BLaER1 (cell line): ENCODE measurements around the gene GNL2.

ENCODE experiments used
- H3K27ac ChIP-seq: shearing (Covaris generic); formaldehyde crosslinking; 2 replicates; pipeline ENCODE4 v1.8.1; 2022
- H3K27me3 ChIP-seq: shearing (Covaris generic); formaldehyde crosslinking; 2 replicates; pipeline ENCODE4 v1.8.1; 2022
- H3K36me3 ChIP-seq: shearing (Covaris generic); formaldehyde crosslinking; 2 replicates; pipeline ENCODE4 v1.8.1; 2022
- H3K4me1 ChIP-seq: shearing (Covaris generic); formaldehyde crosslinking; 2 replicates; pipeline ENCODE4 v1.8.1; 2022
- H3K4me2 ChIP-seq: shearing (Covaris generic); formaldehyde crosslinking; 2 replicates; pipeline ENCODE4 v1.8.1; 2022
- H3K4me3 ChIP-seq: shearing (Covaris generic); formaldehyde crosslinking; 2 replicates; pipeline ENCODE4 v1.8.1; 2022
- H3K9ac ChIP-seq: shearing (Covaris generic); formaldehyde crosslinking; 2 replicates; pipeline ENCODE4 v1.8.1; 2022
- H3K9me3 ChIP-seq: shearing (Covaris generic); formaldehyde crosslinking; 2 replicates; pipeline ENCODE4 v1.8.1; 2022
- H4K20me1 ChIP-seq: shearing (Covaris generic); formaldehyde crosslinking; 2 replicates; pipeline ENCODE4 v1.8.1; 2022
- Cebpa-rat ChIP-seq: shearing (Covaris generic); IDR thresholded peaks from 2 replicates; pipeline ENCODE4 v1.8.1; 2022

Gene GNL2

DNA sequence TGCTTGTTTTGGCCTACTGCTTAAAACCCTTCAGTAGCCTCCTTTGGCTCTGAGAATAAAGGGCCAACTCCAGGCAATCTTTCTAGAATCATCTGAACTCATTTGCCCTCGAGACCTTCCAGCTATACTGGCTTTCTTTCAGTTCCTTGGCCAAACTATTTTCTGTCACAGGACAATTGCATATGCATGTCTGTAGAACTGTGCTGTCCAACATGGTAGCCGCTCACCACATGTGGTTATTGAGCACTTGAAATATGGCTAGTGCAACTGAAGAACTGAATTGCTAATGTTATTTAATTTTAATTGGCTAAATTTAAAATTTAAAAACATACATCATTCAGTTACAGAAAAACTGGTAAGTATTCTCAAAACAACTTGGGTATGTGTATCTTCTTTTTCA lies 14.3 kb upstream of the GNL2 start:
- Histone ChIP-seq H3K4me2 (no peak overlapping the region), H3K9ac (no peak overlapping the region), H4K20me1 (no peaks in the 10 kb centered on the region), H3K27me3 (no peaks in the 10 kb centered on the region), H3K4me3 (no peak overlapping the region), H3K27ac (no peak overlapping the region), H3K9me3 (no peaks in the 10 kb centered on the region), H3K4me1 (no peaks in the 10 kb centered on the region), H3K36me3 (no peaks in the 10 kb centered on the region)
- no peak for TF ChIP-seq Cebpa-rat

DNA sequence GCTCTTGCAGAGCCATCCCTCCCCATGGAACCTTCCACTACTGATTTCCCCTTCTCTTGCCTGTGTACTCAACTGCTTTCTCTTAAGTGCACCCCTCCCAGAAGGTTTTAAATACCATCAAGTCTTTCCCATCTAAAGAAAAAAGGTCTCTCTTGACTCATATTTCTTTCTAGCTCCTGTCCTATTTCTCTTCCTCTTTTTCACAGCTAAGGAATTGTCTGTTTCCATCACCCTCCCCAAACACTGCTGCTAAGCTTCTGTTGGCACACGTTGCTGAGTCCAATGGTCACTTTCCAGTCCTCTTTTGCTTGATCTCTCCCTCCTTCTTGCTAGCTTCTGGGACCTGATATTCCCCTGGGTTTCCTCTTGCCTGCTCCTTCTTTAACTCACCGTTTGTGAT lies 13.3 kb upstream of the GNL2 start:
- no peak overlapping the region for H3K4me2 ChIP-seq
- no peaks in the 10 kb centered on the region for H3K9me3 ChIP-seq
- TF ChIP-seq Cebpa-rat = no peak
- H3K4me3 ChIP-seq = no peak overlapping the region
- no peak overlapping the region for H3K9ac ChIP-seq
- H3K27me3 ChIP-seq = no peaks in the 10 kb centered on the region
- no peaks in the 10 kb centered on the region for H3K36me3 ChIP-seq
- no peaks in the 10 kb centered on the region for H4K20me1 ChIP-seq
- no peaks in the 10 kb centered on the region for H3K4me1 ChIP-seq
- H3K27ac ChIP-seq = no peak overlapping the region

DNA sequence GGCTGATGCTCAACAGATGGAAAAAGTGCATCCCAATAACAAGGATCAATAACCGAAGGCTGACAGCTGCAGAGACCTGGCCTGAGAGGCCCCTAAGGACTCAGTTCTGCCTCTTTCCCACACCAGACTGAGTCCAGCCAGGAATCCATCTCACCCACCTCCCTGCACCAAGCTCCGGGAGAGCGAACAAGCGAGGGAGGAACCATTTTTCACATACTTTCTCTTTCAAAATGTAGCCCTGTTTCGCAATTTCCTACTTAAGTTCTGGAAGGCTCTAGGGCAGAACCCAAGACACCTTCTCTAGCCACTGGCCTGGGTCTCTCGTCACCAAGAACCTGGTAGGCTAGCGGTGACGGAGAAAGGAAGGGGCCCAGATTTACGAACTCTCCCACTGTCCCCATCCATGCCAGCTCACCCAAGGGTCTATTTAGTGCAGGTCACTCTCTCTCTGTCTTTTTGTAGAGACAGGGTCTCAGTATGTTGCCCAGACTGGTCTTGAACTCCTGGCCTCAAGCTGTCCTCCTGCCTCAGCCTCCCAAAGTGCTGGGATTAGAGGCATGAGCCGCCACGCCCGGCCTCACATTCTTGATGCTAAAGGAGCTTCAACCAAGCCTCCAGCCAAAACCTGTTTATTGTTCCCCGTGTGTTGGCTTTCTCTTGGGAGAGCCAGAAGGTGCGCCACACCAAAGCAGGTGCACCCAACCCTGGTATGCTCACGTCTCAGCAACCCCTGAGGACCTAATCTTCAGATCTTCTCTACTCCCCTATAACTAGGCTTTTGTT lies 10.9 kb upstream of the GNL2 start:
- no peaks in the 10 kb centered on the region for H4K20me1 ChIP-seq
- no peak overlapping the region for H3K27ac ChIP-seq
- H3K9me3 ChIP-seq = no peaks in the 10 kb centered on the region
- no peak overlapping the region for H3K4me2 ChIP-seq
- no peak overlapping the region for H3K4me3 ChIP-seq
- H3K36me3 ChIP-seq = no peaks in the 10 kb centered on the region
- H3K9ac ChIP-seq = no peak overlapping the region
- TF ChIP-seq Cebpa-rat = no peak
- no peaks in the 10 kb centered on the region for H3K4me1 ChIP-seq
- no peaks in the 10 kb centered on the region for H3K27me3 ChIP-seq

DNA sequence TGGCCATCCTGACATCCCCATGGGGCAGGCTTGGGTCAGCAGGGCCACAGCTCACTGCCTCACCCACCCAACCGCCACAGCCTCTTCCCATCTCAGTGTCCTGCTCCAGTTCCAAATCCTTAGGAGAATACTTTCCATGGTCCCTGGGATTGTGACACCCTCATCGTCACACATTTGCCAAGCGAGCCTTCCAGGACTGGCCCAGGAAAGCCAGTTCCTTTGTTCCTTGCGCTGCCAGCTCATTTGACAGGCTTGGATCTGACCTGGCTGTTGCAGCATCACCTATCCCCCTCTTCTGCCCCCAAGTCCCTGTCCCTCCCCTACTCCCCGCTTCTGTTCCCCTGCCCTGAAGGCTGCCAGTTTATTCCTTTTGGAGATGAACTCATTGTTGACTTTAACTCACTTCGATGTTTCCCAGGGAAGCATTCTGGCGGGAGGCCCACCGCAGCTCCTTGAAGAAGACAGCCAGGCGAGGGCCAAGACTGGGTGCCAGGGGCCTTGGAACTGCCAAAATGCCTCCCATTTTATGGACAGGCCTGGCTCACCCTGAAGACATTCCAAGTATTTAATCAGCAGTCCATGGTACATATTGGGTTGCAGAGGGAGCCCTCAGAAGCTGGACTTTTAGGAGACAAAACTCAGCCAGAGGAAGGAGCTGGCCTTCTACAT lies 10.2 kb upstream of the GNL2 start:
- H3K27ac ChIP-seq = no peak overlapping the region
- no peaks in the 10 kb centered on the region for H3K4me1 ChIP-seq
- no peaks in the 10 kb centered on the region for H4K20me1 ChIP-seq
- no peak for TF ChIP-seq Cebpa-rat
- H3K9ac ChIP-seq = no peak overlapping the region
- H3K27me3 ChIP-seq = no peaks in the 10 kb centered on the region
- no peaks in the 10 kb centered on the region for H3K36me3 ChIP-seq
- H3K4me3 ChIP-seq = no peak overlapping the region
- no peaks in the 10 kb centered on the region for H3K9me3 ChIP-seq
- H3K4me2 ChIP-seq = no peak overlapping the region

DNA sequence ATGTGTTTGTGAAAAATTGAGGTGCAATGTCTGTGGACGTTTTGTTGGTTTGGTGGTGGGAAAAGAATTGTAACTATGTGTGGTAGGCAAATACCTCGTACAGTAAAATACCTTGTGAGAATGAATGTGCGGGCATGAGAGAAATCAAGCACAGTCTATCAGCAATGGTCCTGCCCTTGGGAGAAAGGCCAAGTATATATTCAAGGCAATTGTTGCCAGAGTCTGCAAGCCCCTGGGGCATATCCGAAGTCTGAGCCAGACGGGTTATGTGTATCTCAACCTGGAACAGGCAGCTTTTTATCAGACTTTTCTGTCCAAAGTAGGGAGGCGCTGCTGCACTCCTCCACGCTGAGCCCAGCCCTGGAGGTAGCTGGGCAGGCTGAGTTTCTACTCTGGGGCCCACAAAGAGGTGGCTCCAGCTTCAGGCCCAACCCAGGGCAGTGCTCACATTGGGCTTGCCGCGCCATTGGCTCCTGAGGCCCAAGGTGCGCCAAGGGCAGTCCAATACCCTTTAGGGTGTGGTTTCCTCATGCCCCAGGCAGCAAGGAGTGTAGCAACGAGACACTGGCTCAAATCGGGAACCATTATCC lies 9.4 kb upstream of the GNL2 start:
- Histone ChIP-seq H3K9ac (no peak overlapping the region), H3K27ac (no peak overlapping the region), H3K4me2 (no peak overlapping the region), H4K20me1 (no peaks in the 10 kb centered on the region), H3K4me3 (no peak overlapping the region), H3K27me3 (no peaks in the 10 kb centered on the region), H3K9me3 (no peaks in the 10 kb centered on the region), H3K36me3 (no peaks in the 10 kb centered on the region), H3K4me1 (no peaks in the 10 kb centered on the region)
- no peak for TF ChIP-seq Cebpa-rat

DNA sequence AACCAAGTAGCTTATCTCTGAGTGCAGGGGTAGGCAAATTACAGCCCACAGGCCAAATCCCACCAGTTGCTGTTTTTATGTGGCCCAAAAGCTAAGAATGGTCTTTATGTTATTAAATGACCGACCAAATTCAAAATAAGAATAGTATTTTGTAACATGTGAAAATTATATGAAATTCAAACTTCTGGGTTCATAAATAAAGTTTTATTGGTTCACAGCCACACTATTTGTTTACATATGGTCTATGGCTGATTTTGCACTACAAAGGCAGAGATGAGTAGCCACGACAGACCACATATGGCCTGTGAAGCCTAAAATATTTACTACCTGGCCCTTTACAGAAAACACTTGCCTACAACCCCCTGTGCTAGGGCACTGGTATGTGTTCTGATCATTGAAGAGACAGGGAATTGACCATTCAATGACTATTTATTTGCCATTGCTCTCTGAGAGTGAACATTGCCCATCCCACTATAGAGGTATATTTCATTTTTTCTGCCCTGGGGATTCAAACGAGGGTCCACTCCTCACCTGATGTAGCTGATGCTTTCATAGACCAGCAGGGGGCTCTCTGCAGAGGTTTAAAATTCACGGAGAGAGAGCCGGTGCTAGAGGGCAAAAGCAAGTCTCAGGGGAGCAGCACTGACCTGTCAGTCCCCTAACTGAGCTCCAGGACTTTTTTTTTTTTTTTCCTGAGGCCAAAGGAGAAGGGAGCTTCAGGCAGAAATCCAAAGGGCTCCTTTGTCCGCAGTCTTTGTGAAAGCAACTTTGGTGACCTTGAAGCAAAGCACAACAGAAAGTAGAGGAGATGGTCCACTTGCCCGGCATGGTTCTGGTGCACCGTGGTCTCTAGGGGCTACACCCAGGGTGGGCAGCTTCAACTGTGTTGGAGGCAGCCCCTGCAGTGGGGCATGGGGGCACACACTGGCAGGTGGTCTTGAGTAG lies 7.3 kb upstream of the GNL2 start:
- Histone ChIP-seq H4K20me1 (no peaks in the 10 kb centered on the region), H3K4me2 (no peak overlapping the region), H3K4me3 (no peak overlapping the region), H3K4me1 (no peaks in the 10 kb centered on the region), H3K36me3 (no peaks in the 10 kb centered on the region), H3K27ac (no peak overlapping the region), H3K9ac (no peak overlapping the region), H3K9me3 (no peaks in the 10 kb centered on the region), H3K27me3 (no peaks in the 10 kb centered on the region)
- no peak for TF ChIP-seq Cebpa-rat

DNA sequence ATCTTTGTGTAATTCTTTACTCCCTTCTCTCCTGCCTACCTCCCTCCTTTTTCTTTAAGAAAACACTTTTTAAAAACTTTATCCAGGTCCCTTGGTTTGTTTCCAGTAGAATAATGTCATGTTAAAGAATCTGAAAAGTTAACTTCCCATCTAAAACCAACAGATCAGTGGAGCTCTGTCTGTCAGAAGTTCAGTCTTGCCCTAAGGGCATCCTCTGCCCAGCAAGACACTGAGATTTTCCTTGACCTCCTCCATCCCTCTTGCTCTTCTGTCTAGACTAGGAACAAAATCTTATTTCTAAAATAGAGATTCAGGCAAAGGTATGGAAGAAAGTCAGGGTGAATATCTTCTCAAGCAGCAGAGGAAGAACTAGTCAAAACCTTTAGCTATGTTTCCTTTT lies 5.7 kb upstream of the GNL2 start:
- Histone ChIP-seq H3K4me2 (no peak overlapping the region), H3K4me1 (peaks cover under 1% of the 10 kb centered on the region; the same call in 1 of the 2 replicates), H3K36me3 (no peaks in the 10 kb centered on the region), H4K20me1 (no peaks in the 10 kb centered on the region), H3K9me3 (no peaks in the 10 kb centered on the region), H3K9ac (no peak overlapping the region), H3K27me3 (no peaks in the 10 kb centered on the region), H3K27ac (no peak overlapping the region), H3K4me3 (no peak overlapping the region)
- TF ChIP-seq Cebpa-rat = no peak

DNA sequence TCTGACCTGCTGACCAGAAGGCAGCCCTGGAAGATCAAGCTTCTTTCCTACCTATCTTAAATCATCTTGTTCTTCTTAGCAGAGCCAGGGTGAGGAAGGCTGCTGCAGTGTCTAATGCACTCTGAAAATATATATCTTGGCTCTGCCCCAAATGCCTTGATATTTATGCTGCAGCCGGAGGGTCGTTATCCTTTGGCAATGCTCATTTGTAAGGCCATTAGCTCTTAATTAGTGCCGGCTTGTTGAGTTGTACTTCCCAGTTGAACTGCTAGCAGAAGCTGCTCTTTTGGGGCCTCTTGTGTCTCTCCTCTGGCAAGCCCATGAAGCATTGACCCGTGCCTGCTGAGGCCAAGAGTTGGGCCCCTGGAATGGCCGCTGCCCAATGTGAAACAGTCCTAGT lies 4.2 kb upstream of the GNL2 start:
- TF ChIP-seq Cebpa-rat = no peak
- peaks cover 6% of the 10 kb centered on the region for H4K20me1 ChIP-seq
- H3K4me3 ChIP-seq = no peak overlapping the region
- H3K9ac ChIP-seq = no peak overlapping the region
- H3K27ac ChIP-seq = no peak overlapping the region
- no peaks in the 10 kb centered on the region for H3K36me3 ChIP-seq
- no peak overlapping the region for H3K4me2 ChIP-seq
- peaks cover 8% of the 10 kb centered on the region for H3K4me1 ChIP-seq
- H3K27me3 ChIP-seq = no peaks in the 10 kb centered on the region
- H3K9me3 ChIP-seq = no peaks in the 10 kb centered on the region

DNA sequence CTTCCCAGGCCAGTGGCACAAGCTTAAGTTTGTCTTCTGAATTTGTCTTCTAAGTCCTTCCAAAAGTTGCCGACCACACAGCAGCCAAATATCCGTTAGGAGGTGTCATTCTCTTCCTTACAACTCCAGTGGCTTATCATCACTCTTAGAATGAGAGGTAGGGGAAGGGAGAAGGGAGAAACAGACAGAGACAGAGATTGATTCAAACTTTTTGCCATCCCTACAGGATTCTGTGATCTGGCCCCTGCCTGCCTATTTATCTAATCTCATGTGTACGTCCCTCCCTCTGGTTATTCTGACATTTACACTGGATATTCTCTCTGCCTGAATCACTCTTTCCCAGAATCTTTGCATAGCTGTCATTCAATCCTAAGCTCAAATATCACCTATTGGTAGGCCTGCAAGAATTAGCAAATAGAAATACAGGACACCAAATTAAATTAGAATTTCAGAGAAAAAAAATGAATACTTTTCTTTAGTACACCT lies 488 bp upstream of the GNL2 start:
- Histone ChIP-seq H3K4me3 (peak overlapping the region; percentile 89), H3K9ac (peak overlapping the region; percentile 89), H3K27ac (no peak overlapping the region)

More for the DNA sequence above, 488 bp upstream of the GNL2 start:
- Histone ChIP-seq H3K27me3 (no peaks in the 10 kb centered on the region), H3K36me3 (peaks cover 30% of the 10 kb centered on the region), H3K4me2 (peak overlapping the region; percentile 97), H3K4me1 (peaks cover 25% of the 10 kb centered on the region), H3K9me3 (no peaks in the 10 kb centered on the region), H4K20me1 (peaks cover 43% of the 10 kb centered on the region)
- no peak for TF ChIP-seq Cebpa-rat
